ENCODE results near the gene EME2.
A peak's percentile ranks its signal among the peaks of the same experiment; 100 is the strongest.

Gene EME2

DNA sequence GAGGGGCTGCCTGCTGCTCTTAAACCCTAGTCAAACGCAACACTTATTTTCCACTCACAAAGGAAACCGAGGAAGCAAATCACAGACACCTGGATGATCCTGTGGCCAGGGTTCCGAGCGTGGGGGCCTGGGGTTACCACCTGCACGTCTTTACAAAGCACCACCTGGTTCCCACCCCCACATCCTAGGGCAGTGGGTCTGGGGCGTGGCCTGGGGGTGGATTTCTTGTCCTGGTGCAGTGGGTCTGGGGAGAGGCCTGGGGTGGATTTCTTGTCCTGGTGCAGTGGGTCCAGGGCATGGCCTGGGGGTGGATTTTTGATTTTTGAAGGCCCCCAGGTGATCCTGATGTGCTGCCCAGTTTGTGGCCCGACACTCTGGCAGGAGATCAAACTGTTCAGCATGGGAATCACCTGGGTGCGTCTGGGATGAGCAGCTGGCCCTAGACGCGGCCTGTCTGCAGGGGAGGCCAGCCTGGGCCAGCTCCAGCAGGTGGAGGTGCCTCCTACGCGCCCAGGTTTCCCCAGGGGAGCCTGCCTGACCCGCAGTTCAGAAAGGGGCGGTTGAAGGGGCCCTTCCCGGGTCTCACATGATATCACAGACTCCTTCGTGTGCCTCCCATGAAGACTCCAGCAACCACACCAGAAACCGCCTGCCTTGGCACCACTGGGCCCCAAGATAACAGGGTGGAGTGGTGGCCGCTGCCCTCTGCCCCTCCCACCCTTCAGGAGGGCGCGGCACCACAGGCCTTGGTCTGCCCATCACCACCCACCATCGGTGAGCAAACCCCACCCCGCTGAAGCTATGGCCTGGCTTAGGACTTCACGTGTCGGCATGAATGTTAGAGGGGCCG lies 47.7 kb downstream of the EME2 start:
- no peak for FAIRE-seq

- no peak for FAIRE-seq
Measured at GRCh38 chr16:1820946-1821290, 48.3 kb downstream of the EME2 start.

DNA sequence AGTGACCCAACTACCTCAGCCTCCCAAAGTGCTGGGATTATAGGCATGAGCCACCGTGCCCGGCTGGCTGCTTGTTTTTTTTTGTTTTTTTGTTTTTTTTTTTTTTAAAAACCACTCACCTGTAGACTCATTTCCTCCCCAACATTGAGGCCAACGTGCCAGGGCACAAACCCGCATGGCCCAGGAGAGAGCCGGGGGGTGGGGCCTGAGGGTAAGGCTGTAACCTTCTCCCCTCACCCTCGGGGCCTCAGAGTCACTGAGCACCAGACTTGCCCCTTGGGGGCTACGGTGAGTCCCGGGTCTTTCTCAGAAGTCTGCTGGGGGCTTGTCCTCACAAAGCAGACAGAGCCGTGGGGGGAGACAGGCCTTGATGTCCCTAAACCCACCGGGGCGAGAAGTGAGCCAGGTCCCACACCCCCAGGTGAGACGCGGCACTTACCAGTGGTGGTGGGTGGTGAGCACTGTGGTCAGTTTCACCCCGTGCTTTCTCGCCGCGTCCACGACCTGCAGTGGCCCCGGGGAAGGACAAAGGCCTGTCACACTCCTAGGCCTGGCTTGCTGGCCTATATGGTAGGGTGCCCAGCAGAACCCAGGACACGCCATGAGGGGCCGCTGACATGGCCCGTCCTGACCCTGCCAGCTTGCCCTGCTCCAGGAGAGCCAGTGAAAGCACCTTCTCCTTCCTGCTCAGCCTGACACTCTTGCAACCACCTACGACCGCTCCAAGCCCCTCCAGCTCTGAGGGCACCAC lies 49.4 kb downstream of the EME2 start:
- FAIRE-seq = no peak

DNA sequence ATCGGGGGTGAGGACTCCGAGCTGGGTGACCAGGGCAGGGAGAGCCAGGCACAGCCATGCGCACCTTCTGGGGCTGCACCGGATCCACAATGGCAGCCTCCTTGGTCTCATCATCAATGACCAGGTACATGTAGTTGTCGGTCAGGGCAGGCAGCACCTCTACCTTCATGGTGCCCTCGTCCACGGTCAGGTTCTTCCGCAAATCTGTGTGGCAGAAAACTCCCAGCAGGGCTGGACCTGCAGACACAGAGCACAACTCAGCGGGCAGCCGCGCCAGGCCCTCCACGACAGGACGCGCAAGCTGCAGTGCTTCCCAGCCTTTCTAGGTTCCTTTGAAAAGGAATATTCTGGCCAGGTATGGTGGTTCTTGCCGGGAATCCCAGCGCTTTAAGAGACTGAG lies 50.2 kb downstream of the EME2 start:
- FAIRE-seq = no peak

DNA sequence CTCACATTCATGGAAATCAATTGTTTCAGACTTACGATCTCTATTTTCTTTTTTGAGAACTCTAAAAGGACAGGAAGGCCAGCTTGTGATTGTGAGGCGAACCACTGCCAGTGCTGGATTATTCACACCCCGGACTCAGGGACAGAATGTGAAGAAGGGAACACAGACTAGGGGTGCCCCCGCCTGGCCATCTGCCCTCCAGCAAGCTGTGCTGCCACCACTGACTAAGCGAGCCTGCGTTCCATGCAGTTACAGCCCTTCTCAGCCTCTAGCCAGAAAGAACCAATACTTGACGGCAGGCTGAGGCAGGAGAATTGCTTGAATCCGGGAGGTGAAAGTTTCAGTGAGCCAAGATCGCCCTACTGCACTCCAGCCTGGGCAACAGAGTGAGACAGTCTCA lies 51.2 kb downstream of the EME2 start:
- FAIRE-seq = peak; percentile 61

- no peak for FAIRE-seq
Measured at GRCh38 chr16:1825381-1825863, 52.8 kb downstream of the EME2 start.
